ENCODE results near the gene CTDSP2.

Gene CTDSP2

DNA sequence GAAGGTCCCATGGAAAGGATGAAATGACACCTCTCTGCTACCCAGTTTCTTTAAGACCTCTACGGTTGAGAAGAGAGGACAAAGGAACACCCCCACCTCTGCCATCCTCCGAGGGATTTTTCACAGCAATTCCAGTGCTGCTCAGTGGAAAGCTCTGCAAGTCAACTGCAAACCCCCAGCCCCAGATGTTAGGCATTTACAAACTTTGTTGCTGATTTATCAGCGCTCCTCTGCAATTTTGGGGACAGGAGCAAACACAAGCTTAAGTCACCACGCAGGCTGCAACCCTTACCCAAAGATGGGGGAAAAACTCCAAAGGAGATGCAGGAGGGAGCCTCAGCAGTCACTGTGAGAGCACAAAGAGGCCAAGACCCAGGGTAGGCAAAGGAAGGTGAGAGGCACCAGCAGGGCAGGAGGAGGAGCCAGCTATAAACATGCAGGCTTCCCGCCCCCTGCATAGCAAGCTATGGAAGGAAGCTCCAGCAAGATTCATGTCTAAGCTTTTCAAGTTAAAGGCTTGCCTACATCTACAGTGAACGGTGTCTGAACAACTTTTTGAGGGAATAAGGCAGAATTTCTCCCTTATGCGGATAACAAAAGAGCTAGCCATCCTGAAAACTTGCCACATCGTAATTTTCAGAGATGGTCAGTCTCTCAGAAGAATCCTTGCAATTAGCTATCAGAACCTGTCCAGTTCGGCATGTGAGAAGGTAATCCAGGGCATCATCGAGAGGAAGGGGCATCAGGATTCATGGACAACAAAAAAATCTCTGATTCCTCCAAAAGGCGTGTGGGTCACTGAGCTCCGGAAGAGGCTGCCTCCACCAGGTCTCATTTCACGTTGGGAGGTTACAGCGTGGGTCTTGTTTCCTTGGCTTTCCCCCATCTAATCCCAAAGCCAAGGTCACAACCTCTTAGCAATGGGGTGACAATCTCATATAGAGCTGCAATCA is 3.9 kb downstream of the CTDSP2 start:
- no peak overlapping the region for H3K27ac ChIP-seq (replicated peaks)

DNA sequence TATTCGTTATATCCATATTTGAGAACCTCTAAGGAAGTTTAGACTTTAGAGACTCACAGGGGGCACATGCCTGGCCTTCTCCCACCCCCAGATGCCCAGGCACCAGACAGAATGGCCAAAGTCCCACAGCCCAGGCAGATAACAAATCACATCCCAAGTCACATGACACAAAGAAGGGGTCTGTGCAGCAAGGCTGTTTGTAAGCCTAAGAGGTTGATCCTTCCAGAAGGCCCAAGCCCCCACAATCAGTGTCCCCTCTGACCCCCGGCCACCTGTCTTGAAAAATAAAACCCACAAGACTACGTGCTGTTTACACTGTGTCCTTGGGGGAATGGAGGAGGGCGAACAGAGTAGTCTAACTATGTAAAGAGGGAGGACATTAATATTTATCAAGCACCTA is 5.1 kb downstream of the CTDSP2 start:
- Histone ChIP-seq H3K27ac (replicated peaks) (no peak overlapping the region), H3K27me3 (ENCODE audit: insufficient read depth, poor library complexity, severe bottlenecking) (no peaks in the 10 kb centered on the region), H3K4me3 (replicated peaks; ENCODE audit: insufficient read depth, low read length) (no peak overlapping the region)
- TF ChIP-seq, protein P1, sequence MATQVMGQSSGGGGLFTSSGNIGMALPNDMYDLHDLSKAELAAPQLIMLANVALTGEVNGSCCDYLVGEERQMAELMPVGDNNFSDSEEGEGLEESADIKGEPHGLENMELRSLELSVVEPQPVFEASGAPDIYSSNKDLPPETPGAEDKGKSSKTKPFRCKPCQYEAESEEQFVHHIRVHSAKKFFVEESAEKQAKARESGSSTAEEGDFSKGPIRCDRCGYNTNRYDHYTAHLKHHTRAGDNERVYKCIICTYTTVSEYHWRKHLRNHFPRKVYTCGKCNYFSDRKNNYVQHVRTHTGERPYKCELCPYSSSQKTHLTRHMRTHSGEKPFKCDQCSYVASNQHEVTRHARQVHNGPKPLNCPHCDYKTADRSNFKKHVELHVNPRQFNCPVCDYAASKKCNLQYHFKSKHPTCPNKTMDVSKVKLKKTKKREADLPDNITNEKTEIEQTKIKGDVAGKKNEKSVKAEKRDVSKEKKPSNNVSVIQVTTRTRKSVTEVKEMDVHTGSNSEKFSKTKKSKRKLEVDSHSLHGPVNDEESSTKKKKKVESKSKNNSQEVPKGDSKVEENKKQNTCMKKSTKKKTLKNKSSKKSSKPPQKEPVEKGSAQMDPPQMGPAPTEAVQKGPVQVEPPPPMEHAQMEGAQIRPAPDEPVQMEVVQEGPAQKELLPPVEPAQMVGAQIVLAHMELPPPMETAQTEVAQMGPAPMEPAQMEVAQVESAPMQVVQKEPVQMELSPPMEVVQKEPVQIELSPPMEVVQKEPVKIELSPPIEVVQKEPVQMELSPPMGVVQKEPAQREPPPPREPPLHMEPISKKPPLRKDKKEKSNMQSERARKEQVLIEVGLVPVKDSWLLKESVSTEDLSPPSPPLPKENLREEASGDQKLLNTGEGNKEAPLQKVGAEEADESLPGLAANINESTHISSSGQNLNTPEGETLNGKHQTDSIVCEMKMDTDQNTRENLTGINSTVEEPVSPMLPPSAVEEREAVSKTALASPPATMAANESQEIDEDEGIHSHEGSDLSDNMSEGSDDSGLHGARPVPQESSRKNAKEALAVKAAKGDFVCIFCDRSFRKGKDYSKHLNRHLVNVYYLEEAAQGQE (IDR thresholded peaks at IDR 0.05; ENCODE audit: insufficient replicate concordance, low read depth): no peak
- no peak for TF ChIP-seq SPI1 (IDR thresholded peaks at IDR 0.05; ENCODE audit: borderline replicate concordance, low read depth)
- TF ChIP-seq, protein P2, sequence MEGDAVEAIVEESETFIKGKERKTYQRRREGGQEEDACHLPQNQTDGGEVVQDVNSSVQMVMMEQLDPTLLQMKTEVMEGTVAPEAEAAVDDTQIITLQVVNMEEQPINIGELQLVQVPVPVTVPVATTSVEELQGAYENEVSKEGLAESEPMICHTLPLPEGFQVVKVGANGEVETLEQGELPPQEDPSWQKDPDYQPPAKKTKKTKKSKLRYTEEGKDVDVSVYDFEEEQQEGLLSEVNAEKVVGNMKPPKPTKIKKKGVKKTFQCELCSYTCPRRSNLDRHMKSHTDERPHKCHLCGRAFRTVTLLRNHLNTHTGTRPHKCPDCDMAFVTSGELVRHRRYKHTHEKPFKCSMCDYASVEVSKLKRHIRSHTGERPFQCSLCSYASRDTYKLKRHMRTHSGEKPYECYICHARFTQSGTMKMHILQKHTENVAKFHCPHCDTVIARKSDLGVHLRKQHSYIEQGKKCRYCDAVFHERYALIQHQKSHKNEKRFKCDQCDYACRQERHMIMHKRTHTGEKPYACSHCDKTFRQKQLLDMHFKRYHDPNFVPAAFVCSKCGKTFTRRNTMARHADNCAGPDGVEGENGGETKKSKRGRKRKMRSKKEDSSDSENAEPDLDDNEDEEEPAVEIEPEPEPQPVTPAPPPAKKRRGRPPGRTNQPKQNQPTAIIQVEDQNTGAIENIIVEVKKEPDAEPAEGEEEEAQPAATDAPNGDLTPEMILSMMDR (IDR thresholded peaks at IDR 0.05; ENCODE audit: insufficient read depth, low read length): no peak
- TF ChIP-seq POLR2AphosphoS5 (IDR thresholded peaks at IDR 0.05; ENCODE audit: low read depth): no peak
- TF ChIP-seq GABPA (IDR thresholded peaks at IDR 0.05; ENCODE audit: low read depth): no peak
- no peak for DNase-seq (ENCODE audit: low read depth in 1 of 2, low spot score in 1 of 2)

More for the DNA sequence above, 3.9 kb downstream of the CTDSP2 start:
- Histone ChIP-seq H3K4me3 (replicated peaks; ENCODE audit: insufficient read depth, low read length) (no peak overlapping the region), H3K27me3 (ENCODE audit: insufficient read depth, poor library complexity, severe bottlenecking) (no peaks in the 10 kb centered on the region)
- DNase-seq (ENCODE audit: low read depth in 1 of 2, low spot score in 1 of 2): no peak
- TF ChIP-seq, protein P1 (IDR thresholded peaks at IDR 0.05; ENCODE audit: insufficient replicate concordance, low read depth): no peak
- TF ChIP-seq, protein P2 (IDR thresholded peaks at IDR 0.05; ENCODE audit: insufficient read depth, low read length): no peak
- TF ChIP-seq POLR2AphosphoS5 (IDR thresholded peaks at IDR 0.05; ENCODE audit: low read depth) (no peak), SPI1 (IDR thresholded peaks at IDR 0.05; ENCODE audit: borderline replicate concordance, low read depth) (no peak), GABPA (IDR thresholded peaks at IDR 0.05; ENCODE audit: low read depth) (no peak)

DNA sequence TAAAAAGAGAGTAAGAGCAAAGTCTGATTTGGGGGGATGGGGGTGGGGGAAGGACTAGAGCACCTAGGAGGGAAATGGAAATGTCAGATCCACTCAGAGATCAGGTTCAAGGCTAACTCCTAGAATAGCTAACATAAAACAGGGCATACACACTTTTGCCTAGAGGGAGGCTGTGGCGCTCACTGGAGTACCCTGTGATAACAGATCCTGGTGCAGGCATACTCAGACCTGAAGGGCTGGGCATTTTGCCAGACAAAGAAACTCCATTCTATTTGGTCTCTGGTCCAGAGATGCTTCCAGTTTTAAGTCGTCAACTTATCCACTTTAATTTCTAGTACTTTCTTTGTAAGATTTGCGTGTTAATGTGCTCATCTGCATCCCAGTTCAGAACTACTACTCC is 5.8 kb downstream of the CTDSP2 start:
- DNase-seq (ENCODE audit: low read depth in 1 of 2, low spot score in 1 of 2): no peak
- Histone ChIP-seq H3K4me3 (replicated peaks; ENCODE audit: insufficient read depth, low read length) (no peak overlapping the region), H3K27ac (replicated peaks) (no peak overlapping the region), H3K27me3 (ENCODE audit: insufficient read depth, poor library complexity, severe bottlenecking) (no peaks in the 10 kb centered on the region)
- TF ChIP-seq SPI1 (IDR thresholded peaks at IDR 0.05; ENCODE audit: borderline replicate concordance, low read depth) (no peak), POLR2AphosphoS5 (IDR thresholded peaks at IDR 0.05; ENCODE audit: low read depth) (no peak), GABPA (IDR thresholded peaks at IDR 0.05; ENCODE audit: low read depth) (no peak)
- TF ChIP-seq, protein P2 (IDR thresholded peaks at IDR 0.05; ENCODE audit: insufficient read depth, low read length): no peak
- TF ChIP-seq, protein P1 (IDR thresholded peaks at IDR 0.05; ENCODE audit: insufficient replicate concordance, low read depth): no peak
